ENCODE measurements around the gene NPTN.

DNA sequence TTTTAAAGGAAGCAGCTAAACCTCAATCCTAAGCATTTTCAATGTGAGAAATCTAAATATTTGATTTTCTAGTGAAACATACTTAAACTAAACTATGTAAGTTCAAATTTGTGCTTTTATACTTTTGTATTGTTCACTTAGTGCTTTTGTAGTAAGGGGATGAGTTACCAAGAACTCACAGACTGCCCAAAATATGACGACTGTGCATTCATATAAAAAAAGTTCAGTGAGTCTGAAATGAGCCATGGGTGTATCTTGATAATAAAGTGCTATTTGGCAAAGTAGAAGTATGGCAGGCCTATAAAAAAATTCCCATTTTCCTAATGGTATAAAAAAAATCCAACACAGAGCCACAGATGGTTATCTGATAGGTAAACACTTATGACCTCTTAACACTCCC lies 66.2 kb downstream of the NPTN start:
- TF ChIP-seq, protein P1, sequence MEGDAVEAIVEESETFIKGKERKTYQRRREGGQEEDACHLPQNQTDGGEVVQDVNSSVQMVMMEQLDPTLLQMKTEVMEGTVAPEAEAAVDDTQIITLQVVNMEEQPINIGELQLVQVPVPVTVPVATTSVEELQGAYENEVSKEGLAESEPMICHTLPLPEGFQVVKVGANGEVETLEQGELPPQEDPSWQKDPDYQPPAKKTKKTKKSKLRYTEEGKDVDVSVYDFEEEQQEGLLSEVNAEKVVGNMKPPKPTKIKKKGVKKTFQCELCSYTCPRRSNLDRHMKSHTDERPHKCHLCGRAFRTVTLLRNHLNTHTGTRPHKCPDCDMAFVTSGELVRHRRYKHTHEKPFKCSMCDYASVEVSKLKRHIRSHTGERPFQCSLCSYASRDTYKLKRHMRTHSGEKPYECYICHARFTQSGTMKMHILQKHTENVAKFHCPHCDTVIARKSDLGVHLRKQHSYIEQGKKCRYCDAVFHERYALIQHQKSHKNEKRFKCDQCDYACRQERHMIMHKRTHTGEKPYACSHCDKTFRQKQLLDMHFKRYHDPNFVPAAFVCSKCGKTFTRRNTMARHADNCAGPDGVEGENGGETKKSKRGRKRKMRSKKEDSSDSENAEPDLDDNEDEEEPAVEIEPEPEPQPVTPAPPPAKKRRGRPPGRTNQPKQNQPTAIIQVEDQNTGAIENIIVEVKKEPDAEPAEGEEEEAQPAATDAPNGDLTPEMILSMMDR (IDR thresholded peaks at IDR 0.05) = no peak
- no peak for TF ChIP-seq POLR2AphosphoS5 (IDR thresholded peaks at IDR 0.05; ENCODE audit: low read depth, low read length)
- TF ChIP-seq, protein P2, sequence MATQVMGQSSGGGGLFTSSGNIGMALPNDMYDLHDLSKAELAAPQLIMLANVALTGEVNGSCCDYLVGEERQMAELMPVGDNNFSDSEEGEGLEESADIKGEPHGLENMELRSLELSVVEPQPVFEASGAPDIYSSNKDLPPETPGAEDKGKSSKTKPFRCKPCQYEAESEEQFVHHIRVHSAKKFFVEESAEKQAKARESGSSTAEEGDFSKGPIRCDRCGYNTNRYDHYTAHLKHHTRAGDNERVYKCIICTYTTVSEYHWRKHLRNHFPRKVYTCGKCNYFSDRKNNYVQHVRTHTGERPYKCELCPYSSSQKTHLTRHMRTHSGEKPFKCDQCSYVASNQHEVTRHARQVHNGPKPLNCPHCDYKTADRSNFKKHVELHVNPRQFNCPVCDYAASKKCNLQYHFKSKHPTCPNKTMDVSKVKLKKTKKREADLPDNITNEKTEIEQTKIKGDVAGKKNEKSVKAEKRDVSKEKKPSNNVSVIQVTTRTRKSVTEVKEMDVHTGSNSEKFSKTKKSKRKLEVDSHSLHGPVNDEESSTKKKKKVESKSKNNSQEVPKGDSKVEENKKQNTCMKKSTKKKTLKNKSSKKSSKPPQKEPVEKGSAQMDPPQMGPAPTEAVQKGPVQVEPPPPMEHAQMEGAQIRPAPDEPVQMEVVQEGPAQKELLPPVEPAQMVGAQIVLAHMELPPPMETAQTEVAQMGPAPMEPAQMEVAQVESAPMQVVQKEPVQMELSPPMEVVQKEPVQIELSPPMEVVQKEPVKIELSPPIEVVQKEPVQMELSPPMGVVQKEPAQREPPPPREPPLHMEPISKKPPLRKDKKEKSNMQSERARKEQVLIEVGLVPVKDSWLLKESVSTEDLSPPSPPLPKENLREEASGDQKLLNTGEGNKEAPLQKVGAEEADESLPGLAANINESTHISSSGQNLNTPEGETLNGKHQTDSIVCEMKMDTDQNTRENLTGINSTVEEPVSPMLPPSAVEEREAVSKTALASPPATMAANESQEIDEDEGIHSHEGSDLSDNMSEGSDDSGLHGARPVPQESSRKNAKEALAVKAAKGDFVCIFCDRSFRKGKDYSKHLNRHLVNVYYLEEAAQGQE (IDR thresholded peaks at IDR 0.05; ENCODE audit: insufficient read depth in 1 of 2, low read depth in 2 of 2, low read length in 1 of 2) = no peak
- TF ChIP-seq TCF7L2 (IDR thresholded peaks at IDR 0.05; ENCODE audit: low read depth, low read length) = no peak
- TF ChIP-seq SIN3A (IDR thresholded peaks at IDR 0.05; ENCODE audit: borderline replicate concordance, insufficient read depth, low read depth, low read length) = no peak
